Caco-2 (cell line): ENCODE results near the gene SDK2. TPM values are rescaled to one million over a fixed set of nuclear protein-coding genes. Genes with fewer than 3 reads are reported as not detected.

Experiments used
- BruUV-seq: library from RNA; stranded (reverse); fragments of 400-500 nt; replicated peaks from 2 replicates; lab custom pipeline; 2021; lab: Mats Ljungman, UMichigan
- CTCF ChIA-PET: fragments of 300-600 bp; sonication (Branson Sonifier 250); formaldehyde crosslinking; loops from one replicate; lab custom pipeline; 2022; ENCODE audit warnings: antibody characterized with exemption; lab: Charles Lee
- POLR2A ChIA-PET: fragments of 300-600 bp; sonication (Branson Sonifier 250); formaldehyde crosslinking; loops from one replicate; lab custom pipeline; 2022; ENCODE audit warnings: antibody characterized with exemption; lab: Charles Lee
- DNase-seq, 2 experiments: peaks; one replicate each; pipeline versions ENCODE4 v3.0.0 to v3.0.0-alpha.2; 2020 to 2022
- H3K27me3 ChIP-seq: replicated peaks from 2 replicates; pipeline ENCODE4 v1.6.0; 2011; ENCODE audit warnings: low read length; ENCODE audit not compliant: control insufficient read depth, insufficient read depth
- H3K36me3 ChIP-seq: 2 replicates; pipeline ENCODE4 v1.5.1; 2011; ENCODE audit warnings: low read length; ENCODE audit not compliant: control insufficient read depth, insufficient read depth
- H3K4me1 ChIP-seq: fragments of 250-450 bp; sonication (Bioruptor Pico); 2 replicates; pipeline ENCODE4 v1.5.1; 2020; ENCODE audit warnings: mild to moderate bottlenecking
- H3K4me3 ChIP-seq: 2 replicates; pipeline ENCODE4 v1.5.1; 2011; ENCODE audit warnings: low read depth, mild to moderate bottlenecking, control low read depth, low read length
- H3K9me3 ChIP-seq: fragments of 250-450 bp; sonication (Bioruptor Pico); 2 replicates; pipeline ENCODE4 v1.5.1; 2020; ENCODE audit warnings: mild to moderate bottlenecking, moderate library complexity
- H3K27ac Mint-ChIP-seq: one replicate; pipeline ENCODE4 v1.8.0; 2022; ENCODE audit warnings: mixed read lengths; ENCODE audit not compliant: unreplicated experiment
- H3K27me3 Mint-ChIP-seq: one replicate; pipeline ENCODE4 v1.8.0; 2022; ENCODE audit warnings: mixed read lengths; ENCODE audit not compliant: insufficient read depth, unreplicated experiment
- H3K36me3 Mint-ChIP-seq: one replicate; pipeline ENCODE4 v1.8.0; 2022; ENCODE audit warnings: mild to moderate bottlenecking, mixed read lengths; ENCODE audit not compliant: insufficient read depth, unreplicated experiment
- H3K4me1 Mint-ChIP-seq: one replicate; pipeline ENCODE4 v1.8.0; 2022; ENCODE audit warnings: low read depth, mixed read lengths; ENCODE audit not compliant: unreplicated experiment
- H3K4me3 Mint-ChIP-seq: one replicate; pipeline ENCODE4 v1.8.0; 2022; ENCODE audit warnings: mild to moderate bottlenecking, moderate library complexity, mixed read lengths; ENCODE audit not compliant: unreplicated experiment
- H3K9me3 Mint-ChIP-seq: one replicate; pipeline ENCODE4 v1.8.0; 2022; ENCODE audit warnings: mixed read lengths; ENCODE audit not compliant: unreplicated experiment
- intact Hi-C: fragments of 100-400 bp; cut with micrococcal nuclease; formaldehyde crosslinking; loops from one replicate; pipeline ENCODE4 v1.10.0; 2022; ENCODE audit not compliant: unreplicated experiment
- total RNA-seq: library from RNA; stranded (reverse); gene quantifications from 2 replicates; pipeline ENCODE4 v1.2.3, GENCODE V29; 2022
- TF ChIP-seq, protein P1 (sequence below), 2 experiments: fragments of 200-600 bp in 1 of 2; IDR thresholded peaks; 1 replicate in 1 of 2; 2 replicates in 1 of 2; pipeline versions ENCODE4 v1.5.1 to v1.8.0; 2011 to 2022; ENCODE audit warnings: antibody characterized with exemption in 1 of 2, control low read depth in 1 of 2, inconsistent platforms in 1 of 2, low read depth in 1 of 2, low read length in 1 of 2, mild to moderate bottlenecking in 1 of 2, moderate library complexity in 1 of 2; ENCODE audit not compliant: insufficient read depth in 1 of 2, severe bottlenecking in 1 of 2, unreplicated experiment in 1 of 2

SDK2 gene
- total RNA-seq, 1 experiment from 2014 or later: 0.09 TPM

DNA sequence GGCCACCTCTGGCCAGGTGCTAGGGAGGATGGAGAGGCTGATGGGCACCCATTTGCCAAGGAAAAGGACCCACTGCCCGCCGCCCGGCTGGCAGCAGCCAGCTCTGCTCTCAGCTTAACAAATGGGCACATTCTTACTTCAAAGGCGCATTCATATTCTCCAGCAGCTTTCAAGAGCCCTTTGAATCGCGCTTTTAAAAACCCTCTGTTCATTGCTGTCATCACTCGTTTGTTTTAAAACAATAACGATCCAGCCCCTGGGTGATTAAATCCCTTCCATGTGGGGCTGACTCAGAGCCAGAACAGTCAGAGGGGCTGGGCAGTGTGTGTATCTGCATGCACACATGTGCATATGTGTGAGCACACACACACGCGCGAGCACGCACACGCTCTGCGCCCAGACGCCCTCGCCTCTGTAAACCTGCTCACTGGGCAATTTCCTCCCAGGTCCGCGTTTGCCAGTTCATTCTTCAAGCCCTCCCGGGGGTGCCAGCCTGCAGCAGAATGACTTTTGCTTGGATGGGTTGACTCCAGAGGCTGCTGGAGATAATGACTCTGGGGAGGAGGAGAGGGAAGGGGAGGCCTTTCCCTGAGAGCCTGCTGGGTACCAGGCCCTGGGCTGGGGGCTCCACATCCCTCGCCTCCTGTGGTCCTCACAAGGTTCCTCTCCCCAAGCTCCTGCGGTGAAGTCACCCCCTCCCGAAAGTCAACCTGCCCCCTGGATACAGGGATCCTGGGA is 133.1 kb downstream of the SDK2 start:
- CTCF ChIA-PET: no interaction called here
- DNase-seq: no peak
- no TSS peak for BruUV-seq
- Mint-ChIP-seq H3K27ac (no peak overlapping the region), H3K4me1 (no peaks in the 10 kb centered on the region), H3K4me3 (no peak overlapping the region), H3K27me3 (peaks cover 17% of the 10 kb centered on the region), H3K9me3 (no peaks in the 10 kb centered on the region), H3K36me3 (no peaks in the 10 kb centered on the region)
- Histone ChIP-seq H3K4me1 (no peaks in the 10 kb centered on the region), H3K36me3 (no peaks in the 10 kb centered on the region), H3K4me3 (no peak overlapping the region), H3K27me3 (peaks cover 3% of the 10 kb centered on the region; the same call in 1 of the 2 replicates), H3K9me3 (no peaks in the 10 kb centered on the region)
- intact Hi-C loops: no loop called here
- POLR2A ChIA-PET: no interaction called here
- TF ChIP-seq, protein P1, sequence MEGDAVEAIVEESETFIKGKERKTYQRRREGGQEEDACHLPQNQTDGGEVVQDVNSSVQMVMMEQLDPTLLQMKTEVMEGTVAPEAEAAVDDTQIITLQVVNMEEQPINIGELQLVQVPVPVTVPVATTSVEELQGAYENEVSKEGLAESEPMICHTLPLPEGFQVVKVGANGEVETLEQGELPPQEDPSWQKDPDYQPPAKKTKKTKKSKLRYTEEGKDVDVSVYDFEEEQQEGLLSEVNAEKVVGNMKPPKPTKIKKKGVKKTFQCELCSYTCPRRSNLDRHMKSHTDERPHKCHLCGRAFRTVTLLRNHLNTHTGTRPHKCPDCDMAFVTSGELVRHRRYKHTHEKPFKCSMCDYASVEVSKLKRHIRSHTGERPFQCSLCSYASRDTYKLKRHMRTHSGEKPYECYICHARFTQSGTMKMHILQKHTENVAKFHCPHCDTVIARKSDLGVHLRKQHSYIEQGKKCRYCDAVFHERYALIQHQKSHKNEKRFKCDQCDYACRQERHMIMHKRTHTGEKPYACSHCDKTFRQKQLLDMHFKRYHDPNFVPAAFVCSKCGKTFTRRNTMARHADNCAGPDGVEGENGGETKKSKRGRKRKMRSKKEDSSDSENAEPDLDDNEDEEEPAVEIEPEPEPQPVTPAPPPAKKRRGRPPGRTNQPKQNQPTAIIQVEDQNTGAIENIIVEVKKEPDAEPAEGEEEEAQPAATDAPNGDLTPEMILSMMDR (IDR thresholded peaks at IDR 0.05; ENCODE audit: insufficient read depth in 1 of 2, low read depth in 1 of 2, low read length in 1 of 2, severe bottlenecking in 1 of 2, unreplicated experiment in 1 of 2): no peak

DNA sequence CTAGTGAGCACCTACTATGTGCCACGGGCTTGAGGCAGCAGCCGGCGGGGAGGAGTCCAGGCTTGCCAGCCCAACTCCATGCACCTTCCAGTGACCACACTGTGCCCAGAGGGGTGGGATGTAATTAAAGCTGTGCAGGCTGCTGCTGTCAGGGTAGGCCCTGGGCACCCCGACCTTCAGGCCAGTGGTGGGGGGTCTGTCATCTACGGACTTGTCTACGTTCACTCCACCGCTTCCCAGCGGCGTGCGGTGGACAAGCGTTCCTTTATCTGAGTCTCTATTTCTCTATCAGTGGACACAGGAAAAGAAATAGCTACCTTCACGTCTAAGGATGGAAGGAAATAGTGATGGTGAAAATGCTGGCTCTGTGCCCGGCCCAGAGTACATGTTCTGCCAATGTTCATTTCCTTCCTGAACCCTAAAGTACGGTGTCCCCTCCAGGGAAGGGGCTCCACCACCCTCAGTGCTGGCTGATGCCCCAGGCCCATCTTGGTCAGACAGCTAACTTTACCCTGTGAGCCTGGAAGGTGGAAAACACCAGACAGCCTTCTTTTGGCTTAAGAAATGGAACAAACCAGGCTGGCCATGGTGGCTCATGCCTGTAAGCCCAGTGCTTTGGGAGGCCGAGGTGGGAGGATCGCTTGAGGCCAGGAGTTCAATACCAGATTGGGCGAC is 135.2 kb downstream of the SDK2 start:
- H3K9me3 ChIP-seq: no peaks in the 10 kb centered on the region
- no peak overlapping the region for H3K27ac Mint-ChIP-seq
- ChIA-PET CTCF (no interaction called here), POLR2A (no interaction called here)
- H3K4me1 ChIP-seq: no peaks in the 10 kb centered on the region
- BruUV-seq: no TSS peak
- no peaks in the 10 kb centered on the region for H3K4me1 Mint-ChIP-seq
- no peak for DNase-seq
- TF ChIP-seq, protein P1 (IDR thresholded peaks at IDR 0.05; ENCODE audit: insufficient read depth in 1 of 2, low read depth in 1 of 2, low read length in 1 of 2, severe bottlenecking in 1 of 2, unreplicated experiment in 1 of 2): no peak
- H3K4me3 Mint-ChIP-seq: no peak overlapping the region
- H3K27me3 Mint-ChIP-seq: peaks cover 12% of the 10 kb centered on the region
- H3K27me3 ChIP-seq: peaks cover 1% of the 10 kb centered on the region; the same call in 1 of the 2 replicates
- H3K36me3 ChIP-seq: no peaks in the 10 kb centered on the region
- no peak overlapping the region for H3K4me3 ChIP-seq
- H3K9me3 Mint-ChIP-seq: peaks cover 5% of the 10 kb centered on the region
- H3K36me3 Mint-ChIP-seq: peaks cover 2% of the 10 kb centered on the region
- intact Hi-C loops: no loop called here

DNA sequence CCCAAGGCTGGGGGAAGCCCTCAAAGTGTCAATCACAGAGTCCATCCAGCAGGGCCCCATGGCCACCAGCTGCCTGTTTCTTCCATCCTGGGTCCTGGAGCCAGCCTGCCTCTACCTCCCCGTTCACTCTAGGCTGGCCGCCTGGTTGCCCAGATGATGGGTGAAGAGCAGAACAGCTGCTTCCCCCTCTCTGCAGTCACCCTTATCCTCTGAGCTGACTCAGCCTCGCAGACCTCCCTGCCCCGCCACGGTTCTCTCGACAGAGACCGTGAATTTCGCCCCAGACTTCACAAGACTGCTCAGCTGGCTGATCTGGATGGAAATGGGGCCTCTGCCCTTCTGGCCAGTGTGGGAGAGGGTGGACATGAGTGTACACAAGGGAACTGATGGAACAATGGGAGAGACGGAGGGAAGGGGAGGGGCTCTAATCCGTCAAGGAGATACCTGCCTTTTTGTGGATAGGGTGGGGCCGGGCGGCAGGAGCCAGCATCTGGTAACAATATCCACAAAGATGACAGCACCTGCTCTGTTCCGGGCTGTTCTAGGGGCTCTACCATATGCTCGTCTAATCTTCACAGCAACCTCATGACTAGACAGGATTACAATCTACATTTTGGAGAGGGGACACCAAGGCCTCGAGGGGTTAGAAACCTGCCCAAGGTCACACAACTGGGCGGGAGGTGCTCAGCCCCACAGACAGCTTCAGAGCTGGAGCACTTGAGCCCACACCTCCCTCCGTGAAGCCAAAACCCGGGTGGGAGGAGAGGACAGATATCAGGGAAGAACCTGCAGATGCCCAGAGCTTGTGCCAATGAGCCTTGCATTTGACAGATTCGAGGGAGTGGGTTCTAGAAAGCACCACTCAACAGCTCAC is 136.0 kb downstream of the SDK2 start:
- ChIA-PET CTCF (no interaction called here), POLR2A (no interaction called here)
- H3K36me3 Mint-ChIP-seq: peaks cover 6% of the 10 kb centered on the region
- no TSS peak for BruUV-seq
- Histone ChIP-seq H3K4me3 (no peak overlapping the region), H3K4me1 (no peaks in the 10 kb centered on the region), H3K36me3 (no peaks in the 10 kb centered on the region), H3K27me3 (peaks cover 1% of the 10 kb centered on the region; the same call in 1 of the 2 replicates), H3K9me3 (peaks cover 4% of the 10 kb centered on the region; the same call in 1 of the 2 replicates)
- no peaks in the 10 kb centered on the region for H3K4me1 Mint-ChIP-seq
- intact Hi-C loops: no loop called here
- TF ChIP-seq, protein P1 (IDR thresholded peaks at IDR 0.05; ENCODE audit: insufficient read depth in 1 of 2, low read depth in 1 of 2, low read length in 1 of 2, severe bottlenecking in 1 of 2, unreplicated experiment in 1 of 2): no peak
- H3K27ac Mint-ChIP-seq: no peak overlapping the region
- H3K27me3 Mint-ChIP-seq: peaks cover 15% of the 10 kb centered on the region
- H3K9me3 Mint-ChIP-seq: peaks cover 13% of the 10 kb centered on the region
- H3K4me3 Mint-ChIP-seq: no peak overlapping the region
- no peak for DNase-seq
